Stomach (tissue), 4 donors: ENCODE data around the gene UHRF2.

Experiments used
- POLR2A ChIP-seq, 4 donors: fragments of 450-650 bp; IDR thresholded peaks; one replicate each; pipeline ENCODE4 v1.6.1; 2016; ENCODE audit warnings: antibody characterized with exemption in 4 of 4, control low read depth in 2 of 4, mild to moderate bottlenecking in 1 of 4, moderate library complexity in 1 of 4
- TF ChIP-seq, protein P1 (sequence below), 7 experiments: fragments of 450-650 bp in 4 of 7; fragments of 200-600 bp in 3 of 7; sonication (generic) in 3 of 7; IDR thresholded peaks; one replicate each; pipeline ENCODE4 v1.5.1; 2016 to 2019; ENCODE audit warnings: antibody characterized with exemption in 7 of 7, control low read depth in 2 of 7, mild to moderate bottlenecking in 1 of 7

DNA sequence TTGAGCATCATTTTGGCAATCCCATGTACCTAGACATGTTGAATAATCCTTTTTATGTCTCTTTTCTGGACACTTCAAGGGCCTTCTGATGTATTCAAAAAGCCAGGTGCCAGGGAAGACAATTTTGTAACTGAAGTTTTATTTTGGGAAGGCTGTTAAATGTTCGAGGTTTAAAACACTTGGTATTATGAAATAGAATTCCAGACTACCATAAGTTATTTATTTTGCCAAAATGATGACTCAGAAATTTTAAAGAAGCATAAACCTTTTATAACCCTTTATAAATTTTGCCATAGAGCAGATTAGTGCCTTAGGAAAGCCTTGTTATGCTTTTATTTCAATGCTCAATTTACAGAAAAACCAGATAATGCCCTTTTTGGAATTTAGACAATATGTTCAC is 30.3 kb upstream of the UHRF2 start:
- TF ChIP-seq, protein P1, sequence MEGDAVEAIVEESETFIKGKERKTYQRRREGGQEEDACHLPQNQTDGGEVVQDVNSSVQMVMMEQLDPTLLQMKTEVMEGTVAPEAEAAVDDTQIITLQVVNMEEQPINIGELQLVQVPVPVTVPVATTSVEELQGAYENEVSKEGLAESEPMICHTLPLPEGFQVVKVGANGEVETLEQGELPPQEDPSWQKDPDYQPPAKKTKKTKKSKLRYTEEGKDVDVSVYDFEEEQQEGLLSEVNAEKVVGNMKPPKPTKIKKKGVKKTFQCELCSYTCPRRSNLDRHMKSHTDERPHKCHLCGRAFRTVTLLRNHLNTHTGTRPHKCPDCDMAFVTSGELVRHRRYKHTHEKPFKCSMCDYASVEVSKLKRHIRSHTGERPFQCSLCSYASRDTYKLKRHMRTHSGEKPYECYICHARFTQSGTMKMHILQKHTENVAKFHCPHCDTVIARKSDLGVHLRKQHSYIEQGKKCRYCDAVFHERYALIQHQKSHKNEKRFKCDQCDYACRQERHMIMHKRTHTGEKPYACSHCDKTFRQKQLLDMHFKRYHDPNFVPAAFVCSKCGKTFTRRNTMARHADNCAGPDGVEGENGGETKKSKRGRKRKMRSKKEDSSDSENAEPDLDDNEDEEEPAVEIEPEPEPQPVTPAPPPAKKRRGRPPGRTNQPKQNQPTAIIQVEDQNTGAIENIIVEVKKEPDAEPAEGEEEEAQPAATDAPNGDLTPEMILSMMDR (IDR thresholded peaks at IDR 0.05), result no peak
- TF ChIP-seq POLR2A (IDR thresholded peaks at IDR 0.05), result no peak
